GM23248 (cell line): ENCODE results near the gene PSPH. TPM values are rescaled to one million over a fixed set of nuclear protein-coding genes. Genes with fewer than 3 reads are reported as not detected.
"Not testable (repeated sequence)": the region's sequence is repeated elsewhere in the genome, so short reads cannot be mapped to it uniquely, and the experiment has no call there.

Experiments
- DNase-seq: peaks from one replicate; pipeline ENCODE4 v3.0.0-alpha.2; 2015
- H2AFZ ChIP-seq: fragments of 200-600 bp; sonication (generic); 2 replicates; pipeline ENCODE4 v1.6.1; 2016; ENCODE audit warnings: antibody characterized with exemption
- H3F3A ChIP-seq: fragments of 200-600 bp; sonication (generic); 2 replicates; pipeline ENCODE4 v1.6.1; 2016; ENCODE audit warnings: mild to moderate bottlenecking, antibody characterized with exemption, mixed run types; ENCODE audit not compliant: insufficient read depth
- H3K27ac ChIP-seq: fragments of 200-600 bp; sonication (generic); 2 replicates; pipeline ENCODE4 v1.5.1; 2016; ENCODE audit warnings: mild to moderate bottlenecking
- H3K27me3 ChIP-seq: fragments of 200-600 bp; sonication (generic); replicated peaks from 2 replicates; pipeline ENCODE4 v1.6.1; 2016; ENCODE audit warnings: mild to moderate bottlenecking; ENCODE audit not compliant: insufficient read depth
- H3K36me3 ChIP-seq: fragments of 200-600 bp; sonication (generic); 2 replicates; pipeline ENCODE4 v1.6.1; 2016; ENCODE audit warnings: low read depth, mild to moderate bottlenecking
- H3K4me1 ChIP-seq: fragments of 200-600 bp; sonication (generic); 2 replicates; pipeline ENCODE4 v1.6.1; 2016; ENCODE audit warnings: mild to moderate bottlenecking; ENCODE audit not compliant: insufficient read depth
- H3K4me2 ChIP-seq: fragments of 200-600 bp; sonication (generic); one replicate; pipeline ENCODE4 v1.6.1; 2016; ENCODE audit warnings: mild to moderate bottlenecking; ENCODE audit not compliant: unreplicated experiment
- H3K4me3 ChIP-seq: fragments of 200-600 bp; sonication (generic); 2 replicates; pipeline ENCODE4 v1.5.1; 2016; ENCODE audit warnings: mild to moderate bottlenecking
- H3K79me2 ChIP-seq: fragments of 200-600 bp; sonication (generic); 2 replicates; pipeline ENCODE4 v1.6.1; 2016; ENCODE audit warnings: mild to moderate bottlenecking; ENCODE audit not compliant: insufficient read depth
- H3K9ac ChIP-seq: fragments of 200-600 bp; sonication (generic); 2 replicates; pipeline ENCODE4 v1.6.1; 2016; ENCODE audit warnings: mild to moderate bottlenecking
- H3K9me2 ChIP-seq: fragments of 200-600 bp; sonication (generic); 2 replicates; pipeline ENCODE4 v1.6.1; 2016; ENCODE audit warnings: mixed run types, mild to moderate bottlenecking, moderate library complexity; ENCODE audit not compliant: insufficient read depth
- H3K9me3 ChIP-seq: fragments of 200-600 bp; sonication (generic); one replicate; pipeline ENCODE4 v1.6.1; 2017; ENCODE audit warnings: low read depth
- H4K20me1 ChIP-seq: fragments of 200-600 bp; sonication (generic); 2 replicates; pipeline ENCODE4 v1.6.0; 2016; ENCODE audit not compliant: insufficient read depth
- EZH2 ChIP-seq: fragments of 200-600 bp; sonication (generic); IDR thresholded peaks from 2 replicates; pipeline ENCODE4 v1.6.1; 2018; ENCODE audit warnings: antibody characterized with exemption, mild to moderate bottlenecking; ENCODE audit not compliant: insufficient read depth, poor library complexity, severe bottlenecking
- EZH2phosphoT487 ChIP-seq: fragments of 200-600 bp; sonication (generic); IDR thresholded peaks from 2 replicates; pipeline ENCODE4 v1.6.1; 2018; ENCODE audit warnings: antibody characterized with exemption, moderate library complexity, mild to moderate bottlenecking, low read depth; ENCODE audit not compliant: insufficient read depth
- WGBS, 2 experiments: methylation state at CpG; one replicate each; pipeline ENCODE4 v1.1.6; 2015 to 2017; ENCODE audit warnings: low lambda C conversion rate in 2 of 2, low coverage in 1 of 2; ENCODE audit errors: missing lambda C conversion rate in 2 of 2; 5-methylcytosine and 5-hydroxymethylcytosine counted together
- in situ Hi-C: fragments of 300-500 bp; cut with MboI; formaldehyde crosslinking; loops from 2 replicates; pipeline ENCODE4 v1.15.0; 2020
- polyA plus RNA-seq: library from polyadenylated mRNA; unstranded; fragments of >200 nt; fragmentation: Nextera tagmentation; extraction: Ambion mirVana; gene quantifications from 2 replicates; pipeline ENCODE4 v1.2.1, GENCODE V29; 2016
- total RNA-seq: library from RNA; depleted of rRNA; stranded (reverse); fragments of >200 nt; shearing (Covaris generic); gene quantifications from 2 replicates; pipeline ENCODE4 v1.2.3, GENCODE V29; 2014

The PSPH gene
- total and polyA plus RNA-seq, 2 experiments from 2014 or later: 34.5 to 68.6 TPM

DNA sequence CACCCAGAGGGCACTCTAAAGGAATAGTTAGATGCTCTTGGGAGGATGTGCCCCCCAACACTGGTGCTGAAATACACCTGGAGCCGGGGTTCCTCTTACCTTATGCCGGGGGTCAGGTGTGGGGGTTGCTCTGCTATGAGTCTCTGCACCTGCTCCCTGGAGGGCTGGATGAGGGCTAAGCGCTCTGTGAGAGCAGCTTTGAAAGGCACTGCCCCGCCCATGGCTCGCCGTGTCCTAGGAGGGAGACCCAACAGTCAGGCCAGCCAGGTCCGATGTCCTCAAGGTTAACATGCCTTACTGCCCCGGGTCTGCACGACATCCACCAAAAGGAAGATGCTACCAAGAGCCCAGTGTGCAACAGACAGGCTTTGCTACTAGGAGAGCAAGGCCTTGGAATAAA, 31.7 kb downstream of the PSPH start:
- Histone ChIP-seq H3K36me3 (peaks cover 14% of the 10 kb centered on the region; the same call in 1 of the 2 replicates), H3K9me2 (no peaks in the 10 kb centered on the region), H3K4me2 (no peak overlapping the region), H3K27ac (no peak overlapping the region), H3K9me3 (no peaks in the 10 kb centered on the region), H3F3A (no peaks in the 10 kb centered on the region), H3K4me1 (no peaks in the 10 kb centered on the region), H4K20me1 (no peaks in the 10 kb centered on the region), H3K27me3 (no peaks in the 10 kb centered on the region), H3K9ac (no peak overlapping the region), H3K79me2 (no peaks in the 10 kb centered on the region), H2AFZ (no peak overlapping the region), H3K4me3 (no peak overlapping the region)
- WGBS, 2 experiments: 68 to 77% methylated on average over 9 of the region's 9 CpGs
- DNase-seq: no peak
- TF ChIP-seq EZH2phosphoT487 (no peak), EZH2 (no peak)
- in situ Hi-C loops: no loop called here

DNA sequence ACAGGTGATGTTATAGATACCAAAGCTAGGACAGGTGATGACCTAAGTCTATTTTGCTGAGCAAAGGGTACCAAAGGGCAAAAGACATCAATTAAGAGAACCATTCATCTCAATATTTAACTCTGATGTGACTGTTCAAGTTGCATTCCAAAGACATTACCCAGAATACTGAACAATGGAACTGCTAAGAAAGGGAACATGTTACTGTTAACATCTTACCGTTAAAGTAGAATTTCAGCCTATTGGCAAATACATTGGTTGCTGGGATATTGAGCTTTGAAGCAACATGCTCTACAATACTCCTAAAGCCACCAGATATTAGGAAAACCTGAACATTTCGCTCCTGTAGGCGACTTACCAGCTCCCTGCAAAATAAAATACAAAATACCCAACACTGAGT, 34.2 kb downstream of the PSPH start:
- H3K27me3 ChIP-seq, H3K4me1 ChIP-seq, H3K27ac ChIP-seq, H4K20me1 ChIP-seq, H3K9ac ChIP-seq, H3K4me3 ChIP-seq, DNase-seq, H3K79me2 ChIP-seq, H3K9me2 ChIP-seq, in situ Hi-C loops, H3K4me2 ChIP-seq, H3F3A ChIP-seq, H2AFZ ChIP-seq, H3K9me3 ChIP-seq: not testable (repeated sequence)
- H3K36me3 ChIP-seq: peaks cover 20% of the 10 kb centered on the region; the same call in 1 of the 2 replicates
- WGBS, 2 experiments: 98 to 100% methylated on average over 3 of the region's 3 CpGs

DNA sequence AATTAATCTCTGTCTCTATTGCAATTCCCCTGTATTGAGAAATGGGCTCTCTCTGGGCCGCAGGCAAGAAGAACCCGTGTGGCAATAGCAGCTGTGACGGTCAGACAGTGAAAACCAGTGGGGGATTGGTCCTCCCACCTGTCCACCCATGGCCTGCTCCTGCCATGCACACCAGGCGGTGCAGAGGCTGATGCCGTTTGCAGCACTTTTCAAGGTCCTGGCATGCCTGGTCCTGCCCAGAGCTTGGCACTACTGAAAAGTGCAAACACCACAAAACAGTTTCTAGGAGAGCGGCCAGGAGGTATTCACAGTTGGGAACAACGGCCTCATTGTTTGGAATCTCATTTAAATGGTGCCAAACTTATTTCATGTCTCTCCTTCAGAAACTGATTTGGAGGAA, 41.5 kb downstream of the PSPH start:
- WGBS, 2 experiments: 66 to 67% methylated on average over 7 of the region's 7 CpGs
- no peak overlapping the region for H3K9ac ChIP-seq
- H3K4me3 ChIP-seq: no peak overlapping the region
- H3K27me3 ChIP-seq: no peaks in the 10 kb centered on the region
- no peak for DNase-seq
- H3K36me3 ChIP-seq: peaks cover 16% of the 10 kb centered on the region; the same call in 1 of the 2 replicates
- H3K4me1 ChIP-seq: 0 out of 2 replicates have a peak, but pooled peaks cover 6% of the 10 kb centered on the region
- H2AFZ ChIP-seq: no peak overlapping the region
- H3K4me2 ChIP-seq: no peak overlapping the region
- peaks cover 18% of the 10 kb centered on the region; the same call in 1 of the 2 replicates for H3F3A ChIP-seq
- H4K20me1 ChIP-seq: no peaks in the 10 kb centered on the region
- no peaks in the 10 kb centered on the region for H3K9me2 ChIP-seq
- no peaks in the 10 kb centered on the region for H3K9me3 ChIP-seq
- in situ Hi-C loops: no loop called here
- no peak for TF ChIP-seq EZH2phosphoT487
- H3K79me2 ChIP-seq: no peaks in the 10 kb centered on the region
- no peak overlapping the region for H3K27ac ChIP-seq

GRCh38 chr7:56007891-56008290, 43.4 kb downstream of the PSPH start:
- in situ Hi-C loops: no loop called here

GRCh38 chr7:56007167-56007652, 44.0 kb downstream of the PSPH start:
- in situ Hi-C loops: no loop called here
- Histone ChIP-seq H3K4me3 (no peak overlapping the region), H3K27me3 (no peaks in the 10 kb centered on the region), H4K20me1 (no peaks in the 10 kb centered on the region), H3K9me3 (no peaks in the 10 kb centered on the region), H3K4me1 (0 out of 2 replicates have a peak, but pooled peaks cover 6% of the 10 kb centered on the region), H3K27ac (no peak overlapping the region), H3K36me3 (peaks cover 10% of the 10 kb centered on the region; the same call in 1 of the 2 replicates), H3K4me2 (no peak overlapping the region), H3F3A (peaks cover 18% of the 10 kb centered on the region; the same call in 1 of the 2 replicates), H3K79me2 (no peaks in the 10 kb centered on the region), H2AFZ (no peak overlapping the region), H3K9me2 (no peaks in the 10 kb centered on the region), H3K9ac (no peak overlapping the region)
- WGBS, 2 experiments: 94 to 99% methylated on average over 4 of the region's 4 CpGs
- no peak for TF ChIP-seq EZH2phosphoT487
- no peak for TF ChIP-seq EZH2
- no peak for DNase-seq

More at GRCh38 chr7:56007891-56008290, 43.4 kb downstream of the PSPH start:
- H3K9ac ChIP-seq: no peak overlapping the region
- no peaks in the 10 kb centered on the region for H3K9me3 ChIP-seq
- no peak overlapping the region for H3K4me3 ChIP-seq
- H2AFZ ChIP-seq: no peak overlapping the region
- DNase-seq: no peak
- peaks cover 10% of the 10 kb centered on the region; the same call in 1 of the 2 replicates for H3K36me3 ChIP-seq
- H3K4me1 ChIP-seq: 0 out of 2 replicates have a peak, but pooled peaks cover 6% of the 10 kb centered on the region
- no peaks in the 10 kb centered on the region for H3K27me3 ChIP-seq
- no peaks in the 10 kb centered on the region for H3K79me2 ChIP-seq
- H4K20me1 ChIP-seq: no peaks in the 10 kb centered on the region
- no peak overlapping the region for H3K4me2 ChIP-seq
- TF ChIP-seq EZH2phosphoT487 (no peak), EZH2 (no peak)
- H3K27ac ChIP-seq: no peak overlapping the region
- peaks cover 18% of the 10 kb centered on the region; the same call in 1 of the 2 replicates for H3F3A ChIP-seq
- 87 to 90% methylated on average over 9 of the region's 9 CpGs for WGBS, 2 experiments
- no peaks in the 10 kb centered on the region for H3K9me2 ChIP-seq
